Ovary (tissue), 9 donors: ENCODE results near the gene C9orf50. TPM values are rescaled to one million over a fixed set of nuclear protein-coding genes. Genes with fewer than 3 reads are reported as not detected.
A peak's percentile ranks its signal among the peaks of the same experiment; 100 is the strongest.

Source experiments
- DNase-seq, 5 donors: peaks; one replicate each; pipeline ENCODE4 v3.0.0-alpha.2; 2019 to 2020
- H3K27ac ChIP-seq, 2 donors: fragments of 200-600 bp; one replicate each; pipeline versions ENCODE4 v1.5.1 to v1.8.0; 2019 to 2022
- H3K27me3 ChIP-seq: fragments of 200-600 bp; one replicate; pipeline ENCODE4 v1.8.0; 2022
- H3K36me3 ChIP-seq: fragments of 200-600 bp; sonication (generic); one replicate; pipeline ENCODE4 v1.5.1; 2019
- H3K4me1 ChIP-seq: one replicate; pipeline ENCODE4 v1.8.1; 2013; ENCODE audit warnings: mild to moderate bottlenecking, moderate library complexity; ENCODE audit not compliant: insufficient read depth
- H3K4me3 ChIP-seq: fragments of 200-600 bp; sonication (generic); one replicate; pipeline ENCODE4 v1.5.1; 2017
- H3K9me3 ChIP-seq, 2 donors: fragments of 200-600 bp in 1 of 2; sonication (generic) in 1 of 2; one replicate each; pipeline versions ENCODE4 v1.5.1 to v1.8.1; 2013 to 2019; ENCODE audit warnings: mild to moderate bottlenecking in 1 of 2, moderate library complexity in 1 of 2
- CTCF ChIP-seq, 3 donors: fragments of 450-650 bp in 2 of 3; fragments of 200-600 bp in 1 of 3; IDR thresholded peaks; one replicate each; pipeline versions ENCODE4 v1.5.1 to v1.8.0; 2016 to 2022; ENCODE audit warnings: antibody characterized with exemption in 3 of 3, mild to moderate bottlenecking in 1 of 3
- EP300 ChIP-seq: sonication (generic); formaldehyde crosslinking; IDR thresholded peaks from one replicate; pipeline ENCODE4 v1.6.1; 2017; ENCODE audit warnings: antibody characterized with exemption
- POLR2A ChIP-seq: fragments of 450-650 bp; IDR thresholded peaks from one replicate; pipeline ENCODE4 v1.6.1; 2017; ENCODE audit warnings: antibody characterized with exemption, mild to moderate bottlenecking, moderate library complexity
- WGBS, 3 donors: extraction: QIAGEN DNeasy Blood & Tissue Kit in 1 of 3; methylation state at CpG; one replicate each; pipeline versions ENCODE4 v1.1.5 to v1.1.7; 2013 to 2017; 5-methylcytosine and 5-hydroxymethylcytosine counted together
- intact Hi-C, 4 donors: fragments of 100-400 bp; cut with DNase I; formaldehyde crosslinking; loops; one replicate each; pipeline versions ENCODE4 v1.11.0 to v1.15.1; 2022 to 2023
- polyA plus RNA-seq, 2 donors: library from polyadenylated mRNA; stranded (reverse); fragments of 200-250 nt in 1 of 2; fragments of 350-450 nt in 1 of 2; fragmentation: Illumina TruSeq in 1 of 2; extraction: RNeasy Lipid Tissue Mini Kit (QIAGEN cat#74804) in 1 of 2; gene quantifications; one replicate each; pipeline ENCODE4 v1.2.3, GENCODE V29; 2013 to 2014
- total RNA-seq, 7 donors: library from RNA; depleted of rRNA in 2 of 7; stranded (reverse); fragments of >200 nt in 2 of 7; fragmentation: NEBNext Ultra II Directional in 3 of 7; extraction: Animal tissue kit (Norgen Biotek cat#: 25700) in 3 of 7; gene quantifications; one replicate each; pipeline versions ENCODE4 v1.1.0 to v1.2.4, GENCODE V29; 2016 to 2023
- donor health status: DM: no; HTN: no; CAD: no; lungs with moderate emphysema.
- donor health status: DM: no; HTN: no; CAD: no.
- donor health status: Bipolar disorder and iron deficiency.
- donor health status: DM: yes; HTN: yes; CAD: no.
- donor health status: DM: no; HTN: no; CAD: no.
- donor health status: DM: yes; HTN: yes; CAD: no.

Gene C9orf50
- total and polyA plus RNA-seq, 9 donors = 0.07 to 1.1 (median 0.30) TPM; not detected in 6

- WGBS, 3 donors = 27 to 51% (median 29%) methylated on average over 23 to 25 of the region's 25 CpGs
- no peaks in the 10 kb centered on the region for H3K9me3 ChIP-seq
- peak in 3 of 5 donors; percentile 43 to 60 (median 50) for DNase-seq
- H3K27me3 ChIP-seq = no peaks in the 10 kb centered on the region
- intact Hi-C loops = loop anchor here in 3 of 4 donors (5.0 kb wide), 2 partner anchors 142 to 147 kb away; no protein-coding TSS in a partner anchor
- peak overlapping the region; percentile 89 for H3K4me3 ChIP-seq
- H3K4me1 ChIP-seq = peaks cover 9% of the 10 kb centered on the region
- H3K27ac ChIP-seq = no peak overlapping the region
- no peak for TF ChIP-seq CTCF (IDR thresholded peaks at IDR 0.05)
- no peak for TF ChIP-seq POLR2A
- no peak for TF ChIP-seq EP300
- no peaks in the 10 kb centered on the region for H3K36me3 ChIP-seq
Observed at GRCh38 chr9:129640086-129640870, 19.4 kb upstream of the C9orf50 start.

GRCh38 chr9:129639756-129640085 lies 18.8 kb upstream of the C9orf50 start:
- no peak overlapping the region for H3K4me3 ChIP-seq
- WGBS, 3 donors = 51 to 54% (median 51%) methylated on average over 12 of the region's 12 CpGs
- peaks cover 9% of the 10 kb centered on the region for H3K4me1 ChIP-seq
- H3K36me3 ChIP-seq = no peaks in the 10 kb centered on the region
- no peaks in the 10 kb centered on the region for H3K9me3 ChIP-seq
- no peak for TF ChIP-seq CTCF (IDR thresholded peaks at IDR 0.05)
- TF ChIP-seq EP300 = no peak
- TF ChIP-seq POLR2A = no peak
- intact Hi-C loops = loop anchor here in 3 of 4 donors (5.0 kb wide), 2 partner anchors 143 to 148 kb away; no protein-coding TSS in a partner anchor
- no peak overlapping the region for H3K27ac ChIP-seq
- peak in 2 of 5 donors; percentile 25 to 26 for DNase-seq
- H3K27me3 ChIP-seq = no peaks in the 10 kb centered on the region

GRCh38 chr9:129639034-129639630 lies 18.2 kb upstream of the C9orf50 start:
- no peaks in the 10 kb centered on the region for H3K36me3 ChIP-seq
- no peak overlapping the region for H3K4me3 ChIP-seq
- no peaks in the 10 kb centered on the region for H3K27me3 ChIP-seq
- 84 to 86% (median 85%) methylated on average over 17 of the region's 17 CpGs for WGBS, 3 donors
- DNase-seq = peak in 3 of 5 donors; percentile 31 to 42 (median 31)
- H3K27ac ChIP-seq = no peak overlapping the region
- TF ChIP-seq EP300 (no peak), CTCF (IDR thresholded peaks at IDR 0.05) (no peak), POLR2A (no peak)
- H3K4me1 ChIP-seq = peaks cover 9% of the 10 kb centered on the region
- intact Hi-C loops = no loop called here
- H3K9me3 ChIP-seq = no peaks in the 10 kb centered on the region

- peaks cover 9% of the 10 kb centered on the region for H3K4me1 ChIP-seq
- no peaks in the 10 kb centered on the region for H3K9me3 ChIP-seq
- intact Hi-C loops = no loop called here
- H3K4me3 ChIP-seq = no peak overlapping the region
- WGBS, 3 donors = 68 to 72% (median 68%) methylated on average over 29 of the region's 29 CpGs
- no peak overlapping the region for H3K27ac ChIP-seq
- no peaks in the 10 kb centered on the region for H3K27me3 ChIP-seq
- no peaks in the 10 kb centered on the region for H3K36me3 ChIP-seq
- no peak for TF ChIP-seq EP300
- no peak for TF ChIP-seq CTCF (IDR thresholded peaks at IDR 0.05)
- TF ChIP-seq POLR2A = no peak
- peak in 1 of 5 donors; percentile 19 for DNase-seq
Observed at GRCh38 chr9:129637673-129638439, 17.0 kb upstream of the C9orf50 start.
